Ishikawa (cell line): ENCODE results near the gene CD200R1.
A peak's percentile ranks its signal among the peaks of the same experiment; 100 is the strongest.

Source experiments
- CEBPB ChIP-seq: IDR thresholded peaks from 2 replicates; pipeline ENCODE4 v1.6.1; 2012
- CREB1 ChIP-seq: IDR thresholded peaks from 2 replicates; pipeline ENCODE4 v1.6.1; 2012; ENCODE audit warnings: low read depth
- EGR1 ChIP-seq: IDR thresholded peaks from 2 replicates; pipeline ENCODE4 v1.6.1; 2012
- EP300 ChIP-seq: IDR thresholded peaks from 2 replicates; pipeline ENCODE4 v1.6.1; 2012; ENCODE audit warnings: borderline replicate concordance
- FOXM1 ChIP-seq: IDR thresholded peaks from 2 replicates; pipeline ENCODE4 v1.6.1; 2012; ENCODE audit warnings: low read depth, borderline replicate concordance
- MAX ChIP-seq: IDR thresholded peaks from 2 replicates; pipeline ENCODE4 v1.6.1; 2012
- RAD21 ChIP-seq: IDR thresholded peaks from 2 replicates; pipeline ENCODE4 v1.6.1; 2012; ENCODE audit warnings: low read depth
- REST ChIP-seq: IDR thresholded peaks from 2 replicates; pipeline ENCODE4 v1.6.1; 2012; ENCODE audit warnings: low read depth, mild to moderate bottlenecking
- TAF1 ChIP-seq: IDR thresholded peaks from 2 replicates; pipeline ENCODE4 v1.6.1; 2012; ENCODE audit warnings: low read depth, mild to moderate bottlenecking
- TCF12 ChIP-seq: IDR thresholded peaks from 2 replicates; pipeline ENCODE4 v1.6.1; 2012; ENCODE audit warnings: low read depth
- TEAD4 ChIP-seq: IDR thresholded peaks from 2 replicates; pipeline ENCODE4 v1.6.1; 2012
- YY1 ChIP-seq: IDR thresholded peaks from 2 replicates; pipeline ENCODE4 v1.6.1; 2012; ENCODE audit warnings: low read depth
- ZBTB7A ChIP-seq: IDR thresholded peaks from 2 replicates; pipeline ENCODE4 v1.6.1; 2012; ENCODE audit warnings: low read depth

- no peak for TF ChIP-seq MAX
- TF ChIP-seq EGR1: no peak
- TF ChIP-seq YY1: no peak
- peak; percentile 29; the same call in 1 of the 2 replicates for TF ChIP-seq RAD21
- no peak for TF ChIP-seq TEAD4
- no peak for TF ChIP-seq REST
- no peak for TF ChIP-seq TAF1
- no peak for TF ChIP-seq EP300
- TF ChIP-seq CEBPB: no peak
- no peak for TF ChIP-seq FOXM1
- TF ChIP-seq ZBTB7A: no peak
- TF ChIP-seq CREB1: no peak
- TF ChIP-seq TCF12: no peak
Measured at GRCh38 chr3:112972158-112972557, 2.7 kb downstream of the CD200R1 start.
